GM13976 (cell line): ENCODE measurements around the gene OPRL1.

Source experiments
- DNase-seq: peaks from one replicate; pipeline ENCODE4 v3.0.0; 2012; ENCODE audit warnings: low spot score
- CTCF ChIP-seq: IDR thresholded peaks from 2 replicates; pipeline ENCODE4 v1.5.1; 2012; ENCODE audit warnings: borderline replicate concordance, mild to moderate bottlenecking; ENCODE audit not compliant: insufficient read depth; ENCODE audit errors: extremely low read depth, missing control alignments, control extremely low read depth
- in situ Hi-C: fragments of 300-500 bp; cut with MboI; formaldehyde crosslinking; loops from one replicate; pipeline ENCODE4 v1.12.0; 2022; ENCODE audit warnings: low sequenced_read_pairs, mixed read lengths, inconsistent platforms; ENCODE audit not compliant: unreplicated experiment

Gene OPRL1

DNA sequence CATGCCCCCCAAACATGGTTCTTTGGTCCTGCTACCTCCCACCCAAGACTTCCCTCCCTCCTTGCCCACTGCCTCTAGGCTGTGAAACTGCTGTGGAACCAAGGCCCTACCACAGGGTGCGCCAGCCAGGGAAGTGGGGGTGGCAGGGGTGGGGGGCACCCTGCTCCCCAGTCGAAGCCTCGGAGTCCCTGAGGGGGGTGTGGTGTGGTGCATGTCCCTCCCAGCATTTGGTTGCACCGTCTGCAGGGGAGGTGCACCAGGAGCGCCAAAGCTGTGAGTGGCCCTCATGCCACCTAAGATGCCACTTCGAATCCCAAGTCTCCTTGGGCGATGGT lies 2.4 kb upstream of the OPRL1 start:
- in situ Hi-C loops = no loop called here
- no peak for DNase-seq
- TF ChIP-seq CTCF = no peak

GRCh38 chr20:64077876-64078551 lies 1.9 kb upstream of the OPRL1 start:
- no peak for TF ChIP-seq CTCF
- DNase-seq = no peak
- in situ Hi-C loops = no loop called here

GRCh38 chr20:64078934-64079272 lies 979 bp upstream of the OPRL1 start:
- in situ Hi-C loops = no loop called here
- TF ChIP-seq CTCF = no peak
- no peak for DNase-seq

DNA sequence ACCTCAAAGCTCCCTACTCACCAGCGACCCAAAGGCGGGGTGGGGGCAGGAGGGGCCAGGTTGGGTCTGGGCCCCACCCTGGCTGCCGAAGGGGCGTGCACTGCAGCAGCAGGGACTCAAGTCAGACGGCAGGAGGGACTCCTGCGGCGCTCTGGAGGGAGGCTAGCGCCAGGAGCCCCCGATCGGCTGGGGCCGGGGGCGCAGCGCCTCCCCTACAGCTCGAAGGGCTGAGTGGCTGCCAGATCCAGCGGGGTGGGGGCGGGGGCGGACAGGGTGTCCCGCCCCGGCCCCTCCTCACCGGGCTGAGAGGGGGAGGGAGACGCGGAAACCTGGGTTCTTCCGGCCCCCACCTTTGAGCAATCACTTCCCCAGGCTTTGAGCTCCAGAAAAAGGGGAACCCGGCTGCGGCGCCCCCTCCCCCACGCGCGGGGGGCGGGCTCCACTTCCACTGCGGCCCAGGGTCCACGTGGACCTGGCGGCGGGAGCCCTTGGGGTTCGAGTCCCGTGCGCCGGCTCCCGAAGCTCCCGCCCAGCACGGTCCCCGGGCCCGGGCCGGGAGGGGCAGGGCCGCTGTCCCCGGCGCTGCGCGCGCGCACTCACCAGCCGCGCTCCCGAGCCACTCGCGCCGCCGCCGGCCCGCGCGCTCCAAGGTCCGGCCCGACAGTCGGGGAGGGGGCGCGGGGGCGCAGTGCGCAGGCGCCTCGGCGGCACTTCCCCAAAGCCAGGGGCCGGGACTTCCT lies 439 bp upstream of the OPRL1 start, which contains the start of gene RGS19:
TSS of gene RGS19 (minus strand) at position 246 of the 740 bp plus-strand sequence. CDS start 2,632 bp downstream, outside the sequence.
- TF ChIP-seq CTCF = no peak
- peak; percentile 94 for DNase-seq
- in situ Hi-C loops = no loop called here

- no peak for TF ChIP-seq CTCF
- in situ Hi-C loops = no loop called here
- no peak for DNase-seq
Measured at GRCh38 chr20:64080813-64081623, 1.1 kb downstream of the OPRL1 start.

- TF ChIP-seq CTCF = no peak
- no peak for DNase-seq
- in situ Hi-C loops = no loop called here
Measured at GRCh38 chr20:64081624-64081964, 1.7 kb downstream of the OPRL1 start.
